ENCODE data around the gene IL4.

IL4 gene

GRCh38 chr5:132648355-132648754 is 25.4 kb upstream of the IL4 start:
- no peak for DNase-seq (ENCODE audit: low read depth)
- TF ChIP-seq CTCF (IDR thresholded peaks at IDR 0.05; ENCODE audit: insufficient read depth, low read depth, low read length, missing control alignments), result no peak

GRCh38 chr5:132651838-132652469 is 21.8 kb upstream of the IL4 start:
- no peak for TF ChIP-seq CTCF (IDR thresholded peaks at IDR 0.05; ENCODE audit: insufficient read depth, low read depth, low read length, missing control alignments)
- H3K4me3 ChIP-seq (ENCODE audit: low read length), result no peak overlapping the region
- no peak for DNase-seq (ENCODE audit: low read depth)

More at GRCh38 chr5:132648355-132648754, 25.4 kb upstream of the IL4 start:
- no peak overlapping the region for H3K4me3 ChIP-seq (ENCODE audit: low read length)

- no peak for DNase-seq (ENCODE audit: low read depth)
- no peak overlapping the region for H3K4me3 ChIP-seq (ENCODE audit: low read length)
- no peak for TF ChIP-seq CTCF (IDR thresholded peaks at IDR 0.05; ENCODE audit: insufficient read depth, low read depth, low read length, missing control alignments)
Observed at GRCh38 chr5:132653716-132654115, 20.1 kb upstream of the IL4 start.

GRCh38 chr5:132655821-132656773 is 17.7 kb upstream of the IL4 start:
- DNase-seq (ENCODE audit: low read depth), result peak; percentile 24
- no peak for TF ChIP-seq CTCF (IDR thresholded peaks at IDR 0.05; ENCODE audit: insufficient read depth, low read depth, low read length, missing control alignments)
- peak overlapping the region; percentile 16 for H3K4me3 ChIP-seq (ENCODE audit: low read length)

GRCh38 chr5:132656774-132657355 is 16.9 kb upstream of the IL4 start:
- H3K4me3 ChIP-seq (ENCODE audit: low read length), result no peak overlapping the region
- no peak for DNase-seq (ENCODE audit: low read depth)
- no peak for TF ChIP-seq CTCF (IDR thresholded peaks at IDR 0.05; ENCODE audit: insufficient read depth, low read depth, low read length, missing control alignments)

GRCh38 chr5:132657676-132658380 is 16.0 kb upstream of the IL4 start, which contains the start of gene IL13:
Gene IL13, plus strand, starts transcription at chr5:132658173. Its CDS starts 14 bp downstream, at chr5:132658187.
- no peak for DNase-seq (ENCODE audit: low read depth)
- no peak for TF ChIP-seq CTCF (IDR thresholded peaks at IDR 0.05; ENCODE audit: insufficient read depth, low read depth, low read length, missing control alignments)
- H3K4me3 ChIP-seq (ENCODE audit: low read length), result no peak within 1 kb of the TSS

All from epithelial cell of esophagus (primary cell).